ENCODE results near the gene CCDC167. TPM values are rescaled to one million over a fixed set of nuclear protein-coding genes. Genes with fewer than 3 reads are reported as not detected.

The CCDC167 gene
- total RNA-seq (2022; extraction: Qiagen RNA extraction) = 41.7 to 52.6 TPM (median 46.9 TPM) in 5 replicates

DNA sequence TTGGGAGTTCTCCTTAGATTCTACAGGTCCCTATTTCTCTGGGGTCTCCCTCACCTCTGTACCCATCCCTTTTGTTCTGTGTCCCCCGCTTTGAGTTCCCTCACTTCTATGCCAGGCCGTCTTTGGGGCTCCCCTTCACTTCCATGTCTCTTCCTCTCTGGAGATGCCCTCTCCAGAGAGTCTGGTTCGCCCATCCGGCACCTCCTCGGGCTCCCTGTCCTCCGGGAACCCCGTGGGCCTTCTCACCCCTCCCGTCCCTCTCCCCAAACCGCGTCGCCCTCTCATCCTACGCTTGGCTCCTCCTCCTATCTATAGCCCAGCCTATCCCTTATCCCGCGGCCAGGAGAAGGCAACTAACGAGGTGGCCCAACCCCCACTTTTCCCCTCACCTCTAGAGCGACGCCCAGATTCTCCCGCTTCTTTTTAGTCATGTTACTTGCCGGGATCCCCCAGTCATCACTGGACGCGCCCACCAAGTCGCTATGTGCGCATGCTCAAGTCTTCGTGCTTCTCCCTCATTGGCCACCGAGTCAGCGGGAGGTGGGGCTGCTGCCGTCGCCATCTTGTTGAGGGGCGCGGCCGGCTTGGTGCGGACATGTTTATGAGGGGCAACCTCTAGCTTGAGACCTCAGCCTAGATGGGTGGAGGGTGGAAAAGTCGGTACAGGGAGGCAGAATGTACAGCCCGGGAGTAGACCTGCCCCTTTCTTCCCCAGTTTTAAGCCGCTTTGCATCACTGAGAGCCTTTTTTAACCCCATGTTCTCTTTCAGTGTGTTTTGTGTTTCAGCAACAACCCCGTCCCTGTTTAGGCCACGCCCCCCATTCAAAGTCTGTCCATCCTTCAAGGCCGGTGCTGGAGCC, at the start of gene CCDC167:
Gene CCDC167, minus strand, starts transcription at position 461 of the 861 bp plus-strand sequence. Its CDS starts 30 bp downstream, at position 431.

Other genes with a start within 250 kb of the CCDC167 start
- 5.2 to 6.3 TPM (median 6.1 TPM) in 5 replicates for gene TBC1D22B, start 242.1 kb downstream of the CCDC167 start, total RNA-seq (2022; extraction: Qiagen RNA extraction)
- 0.54 to 1.3 TPM (median 0.75 TPM) in 5 replicates for gene TMEM217, start 241.7 kb downstream of the CCDC167 start, total RNA-seq (2022; extraction: Qiagen RNA extraction)
- 20.1 to 24.7 TPM (median 22.3 TPM) in 5 replicates for gene RNF8, start 145.9 kb downstream of the CCDC167 start, total RNA-seq (2022; extraction: Qiagen RNA extraction)
- gene CMTR1, start 66.7 kb downstream of the CCDC167 start, total RNA-seq (2022; extraction: Qiagen RNA extraction) = 15.2 to 17.7 TPM (median 16.8 TPM) in 5 replicates
- gene MDGA1, start 198.0 kb upstream of the CCDC167 start, total RNA-seq (2022; extraction: Qiagen RNA extraction) = 6.1 to 9.4 TPM (median 6.9 TPM) in 5 replicates